GM06990 (cell line): ENCODE data around the gene EIF2D.
A peak's percentile ranks its signal among the peaks of the same experiment; 100 is the strongest.

ENCODE experiments used
- DNase-seq: peaks from one replicate; pipeline ENCODE4 v3.0.0-alpha.2; 2011; ENCODE audit not compliant: insufficient read length; ENCODE audit errors: extremely low read depth
- H3K27me3 ChIP-seq: replicated peaks from 2 replicates; pipeline ENCODE4 v1.6.0; 2011; ENCODE audit warnings: low read length; ENCODE audit not compliant: control insufficient read depth, insufficient read depth
- H3K36me3 ChIP-seq: 2 replicates; pipeline ENCODE4 v1.5.1; 2011; ENCODE audit warnings: low read length; ENCODE audit not compliant: control insufficient read depth, insufficient read depth
- H3K4me3 ChIP-seq: replicated peaks from 2 replicates; pipeline ENCODE4 v1.5.1; 2011; ENCODE audit warnings: low read depth, mild to moderate bottlenecking, control low read depth, low read length
- TF ChIP-seq, protein P1 (sequence below): IDR thresholded peaks from 2 replicates; pipeline ENCODE4 v1.5.1; 2011; ENCODE audit warnings: low read length, control low read depth, mild to moderate bottlenecking, inconsistent platforms; ENCODE audit not compliant: insufficient read depth, poor library complexity, severe bottlenecking

Gene EIF2D

DNA sequence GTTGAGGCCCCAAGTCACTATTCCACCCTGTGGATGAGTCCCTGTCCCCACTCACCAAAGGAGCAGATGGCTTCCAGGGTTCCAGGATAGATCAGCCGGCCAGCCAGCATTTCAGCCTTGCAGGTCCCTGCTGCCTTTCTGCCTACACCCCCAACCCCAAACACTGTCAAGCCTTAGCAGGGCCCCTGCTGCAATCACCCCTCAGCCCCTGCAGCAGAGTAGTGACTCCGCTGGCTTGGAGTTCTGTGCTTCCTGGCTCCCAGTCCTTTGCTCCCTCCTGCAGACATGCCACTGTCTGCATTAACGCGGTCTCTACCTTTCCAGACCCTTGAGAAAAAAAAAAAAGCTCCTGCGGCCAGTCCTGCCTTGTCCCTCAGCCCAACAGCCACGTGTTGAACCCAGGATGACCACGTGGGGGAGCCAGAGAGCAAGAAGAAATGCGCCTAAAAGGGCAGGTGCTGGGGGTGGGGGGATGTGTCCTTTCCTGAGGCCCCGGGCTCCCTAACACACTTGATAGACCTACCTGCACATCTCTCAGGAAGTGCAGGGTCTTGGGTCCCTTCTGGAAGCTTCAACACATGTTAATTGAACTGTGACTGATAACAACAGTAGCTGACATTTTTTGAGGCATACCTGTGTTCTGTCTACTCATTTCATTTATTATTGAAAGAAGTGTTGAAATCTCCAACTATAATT, 67.6 kb downstream of the EIF2D start:
- H3K27me3 ChIP-seq = no peaks in the 10 kb centered on the region
- no peak overlapping the region for H3K4me3 ChIP-seq
- TF ChIP-seq, protein P1, sequence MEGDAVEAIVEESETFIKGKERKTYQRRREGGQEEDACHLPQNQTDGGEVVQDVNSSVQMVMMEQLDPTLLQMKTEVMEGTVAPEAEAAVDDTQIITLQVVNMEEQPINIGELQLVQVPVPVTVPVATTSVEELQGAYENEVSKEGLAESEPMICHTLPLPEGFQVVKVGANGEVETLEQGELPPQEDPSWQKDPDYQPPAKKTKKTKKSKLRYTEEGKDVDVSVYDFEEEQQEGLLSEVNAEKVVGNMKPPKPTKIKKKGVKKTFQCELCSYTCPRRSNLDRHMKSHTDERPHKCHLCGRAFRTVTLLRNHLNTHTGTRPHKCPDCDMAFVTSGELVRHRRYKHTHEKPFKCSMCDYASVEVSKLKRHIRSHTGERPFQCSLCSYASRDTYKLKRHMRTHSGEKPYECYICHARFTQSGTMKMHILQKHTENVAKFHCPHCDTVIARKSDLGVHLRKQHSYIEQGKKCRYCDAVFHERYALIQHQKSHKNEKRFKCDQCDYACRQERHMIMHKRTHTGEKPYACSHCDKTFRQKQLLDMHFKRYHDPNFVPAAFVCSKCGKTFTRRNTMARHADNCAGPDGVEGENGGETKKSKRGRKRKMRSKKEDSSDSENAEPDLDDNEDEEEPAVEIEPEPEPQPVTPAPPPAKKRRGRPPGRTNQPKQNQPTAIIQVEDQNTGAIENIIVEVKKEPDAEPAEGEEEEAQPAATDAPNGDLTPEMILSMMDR = peak; percentile 91
- no peaks in the 10 kb centered on the region for H3K36me3 ChIP-seq
- peak; percentile 52 for DNase-seq
